ENCODE data around the gene PRKAG3. TPM values are rescaled to one million over a fixed set of nuclear protein-coding genes. Genes with fewer than 3 reads are reported as not detected.

Gene PRKAG3
- total RNA-seq, 2 experiments from 2014 or later: not detected

DNA sequence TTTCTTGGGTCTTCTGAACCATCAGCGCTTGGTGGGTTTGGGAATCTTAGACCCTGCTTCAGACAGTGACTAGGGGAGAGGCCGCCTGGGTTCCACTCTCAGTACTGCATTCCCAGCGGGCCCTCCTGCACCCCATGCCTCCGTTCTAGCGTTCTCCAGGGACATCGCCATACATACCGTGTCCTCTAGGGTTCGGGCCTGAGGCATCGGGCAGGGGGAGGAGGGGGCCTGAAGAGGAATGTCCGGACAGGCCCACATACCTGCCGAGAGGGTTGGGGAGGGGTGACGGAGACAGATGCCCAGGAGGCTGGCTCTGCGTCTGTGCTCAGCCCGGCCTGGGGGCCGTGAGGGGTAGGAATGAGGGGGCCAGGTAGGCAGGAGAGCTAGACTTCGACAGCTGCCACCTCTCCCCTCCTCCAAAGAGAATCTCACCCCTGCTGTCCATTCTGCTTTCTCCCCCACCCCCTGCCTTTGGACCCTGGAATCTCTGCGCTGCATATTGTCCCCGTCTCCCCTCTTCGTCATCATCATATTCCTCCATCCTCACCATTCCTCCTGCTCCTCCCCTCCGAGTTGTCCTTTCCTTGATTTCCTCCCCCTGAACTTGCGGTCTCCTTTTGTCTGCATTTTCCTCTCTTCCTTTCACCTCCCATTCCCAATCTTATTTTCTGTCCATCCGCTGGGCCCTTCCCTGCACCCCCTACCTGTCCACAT lies 41.2 kb upstream of the PRKAG3 start:
- Mint-ChIP-seq H3K27me3 (peaks cover 68% of the 10 kb centered on the region), H3K4me1 (peaks cover 10% of the 10 kb centered on the region), H3K27ac (no peak overlapping the region), H3K4me3 (no peak overlapping the region), H3K36me3 (no peaks in the 10 kb centered on the region), H3K9me3 (no peaks in the 10 kb centered on the region)
- POLR2A ChIA-PET: no interaction called here
- no peak for DNase-seq
- no peak for ATAC-seq (ENCODE audit: low read depth)

DNA sequence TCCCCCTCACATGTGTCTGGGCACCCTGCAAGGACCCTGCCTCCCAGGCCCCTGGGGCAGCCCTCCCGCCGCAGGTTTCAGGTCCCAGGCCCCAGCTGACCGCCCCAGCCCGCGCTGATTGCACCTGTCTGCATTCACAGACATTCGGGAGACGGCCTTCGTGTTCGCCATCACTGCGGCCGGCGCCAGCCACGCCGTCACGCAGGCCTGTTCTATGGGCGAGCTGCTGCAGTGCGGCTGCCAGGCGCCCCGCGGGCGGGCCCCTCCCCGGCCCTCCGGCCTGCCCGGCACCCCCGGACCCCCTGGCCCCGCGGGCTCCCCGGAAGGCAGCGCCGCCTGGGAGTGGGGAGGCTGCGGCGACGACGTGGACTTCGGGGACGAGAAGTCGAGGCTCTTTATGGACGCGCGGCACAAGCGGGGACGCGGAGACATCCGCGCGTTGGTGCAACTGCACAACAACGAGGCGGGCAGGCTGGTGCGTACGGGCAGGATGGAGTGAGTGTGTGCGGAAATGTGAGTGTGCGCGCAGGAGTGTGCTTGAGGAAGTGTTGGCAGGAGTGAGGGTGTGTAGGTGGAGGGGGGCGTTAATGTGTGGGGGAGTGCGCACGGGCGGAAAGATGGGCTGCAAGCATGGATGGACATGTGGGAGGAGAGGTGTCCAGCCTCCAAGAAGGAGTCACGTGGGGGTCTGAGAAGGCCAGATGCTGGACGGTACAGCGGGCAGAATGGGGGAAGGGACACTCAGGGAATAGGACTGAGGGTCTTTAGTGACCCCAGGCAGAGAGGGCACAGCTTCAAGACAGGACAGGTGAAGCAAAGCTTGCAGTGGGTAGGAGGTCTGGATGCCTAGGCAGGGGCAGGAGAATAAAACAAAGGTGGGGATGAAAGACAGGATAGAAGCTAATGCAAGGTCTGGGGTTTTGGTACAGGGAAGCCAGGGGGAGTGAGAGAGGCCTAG lies 40.0 kb upstream of the PRKAG3 start:
- ATAC-seq (ENCODE audit: low read depth) (no peak), DNase-seq (no peak)
- H3K36me3 Mint-ChIP-seq: no peaks in the 10 kb centered on the region
- H3K27ac Mint-ChIP-seq: no peak overlapping the region
- POLR2A ChIA-PET: no interaction called here
- H3K4me3 Mint-ChIP-seq: peak overlapping the region; percentile 73
- peaks cover 8% of the 10 kb centered on the region for H3K4me1 Mint-ChIP-seq
- H3K27me3 Mint-ChIP-seq: peaks cover 73% of the 10 kb centered on the region
- H3K9me3 Mint-ChIP-seq: no peaks in the 10 kb centered on the region

DNA sequence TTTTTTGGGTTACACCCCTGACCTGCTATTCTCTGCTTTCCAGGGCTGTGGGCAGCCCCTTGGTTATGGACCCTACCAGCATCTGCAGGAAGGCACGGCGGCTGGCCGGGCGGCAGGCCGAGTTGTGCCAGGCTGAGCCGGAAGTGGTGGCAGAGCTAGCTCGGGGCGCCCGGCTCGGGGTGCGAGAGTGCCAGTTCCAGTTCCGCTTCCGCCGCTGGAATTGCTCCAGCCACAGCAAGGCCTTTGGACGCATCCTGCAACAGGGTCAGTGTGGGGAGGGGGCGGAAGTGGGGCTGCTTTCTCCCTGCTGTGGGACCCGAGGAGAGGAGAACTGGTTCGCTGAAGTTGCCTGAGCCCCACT lies 39.4 kb upstream of the PRKAG3 start:
- no peak overlapping the region for H3K27ac Mint-ChIP-seq
- ATAC-seq (ENCODE audit: low read depth) (no peak), DNase-seq (no peak)
- POLR2A ChIA-PET: no interaction called here
- H3K4me1 Mint-ChIP-seq: peaks cover 8% of the 10 kb centered on the region
- H3K9me3 Mint-ChIP-seq: no peaks in the 10 kb centered on the region
- no peaks in the 10 kb centered on the region for H3K36me3 Mint-ChIP-seq
- peak overlapping the region; percentile 20 for H3K4me3 Mint-ChIP-seq
- peaks cover 74% of the 10 kb centered on the region for H3K27me3 Mint-ChIP-seq

DNA sequence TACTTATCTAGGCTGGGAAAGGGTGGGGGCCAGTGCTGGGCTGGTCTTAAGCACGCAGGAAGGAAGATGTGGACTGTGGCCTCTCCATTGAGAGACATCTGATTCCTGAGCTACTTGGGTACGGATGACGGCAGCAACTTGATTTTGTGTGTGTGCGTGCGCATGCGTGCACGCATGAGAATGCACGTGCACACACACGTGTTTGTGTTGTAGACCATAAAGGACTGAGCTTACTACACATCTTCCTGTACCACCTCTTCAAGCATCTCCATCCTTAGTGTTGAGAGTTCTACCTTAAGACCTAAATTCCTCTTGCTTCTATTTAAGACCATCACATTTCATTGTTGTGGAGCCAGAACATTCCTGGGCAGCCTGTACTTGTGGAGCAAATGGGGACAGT lies 37.5 kb upstream of the PRKAG3 start:
- no peak for DNase-seq
- H3K4me3 Mint-ChIP-seq: no peak overlapping the region
- POLR2A ChIA-PET: no interaction called here
- H3K27me3 Mint-ChIP-seq: peaks cover 64% of the 10 kb centered on the region
- H3K9me3 Mint-ChIP-seq: no peaks in the 10 kb centered on the region
- H3K36me3 Mint-ChIP-seq: no peaks in the 10 kb centered on the region
- no peak for ATAC-seq (ENCODE audit: low read depth)
- no peak overlapping the region for H3K27ac Mint-ChIP-seq
- peaks cover 7% of the 10 kb centered on the region for H3K4me1 Mint-ChIP-seq

DNA sequence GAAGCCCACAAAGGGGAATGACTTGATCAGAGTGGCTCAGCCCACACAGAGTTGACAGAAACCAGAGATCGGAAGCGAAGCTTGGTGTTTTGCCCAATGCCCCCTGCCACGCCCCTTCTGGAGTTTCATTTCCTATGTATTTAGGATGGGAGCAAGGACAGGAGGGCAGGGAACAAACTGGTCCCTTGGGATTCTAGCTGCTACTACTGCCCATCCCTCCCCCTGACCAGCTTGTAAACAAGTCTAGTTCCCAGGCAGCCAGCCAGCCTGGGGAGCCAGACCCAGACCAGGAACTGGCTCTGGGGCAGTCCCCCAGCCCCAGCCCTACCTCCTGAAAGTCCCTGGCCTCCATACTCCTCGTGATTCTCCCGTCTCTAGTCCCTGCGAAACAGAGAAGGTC lies 36.3 kb upstream of the PRKAG3 start:
- POLR2A ChIA-PET: no interaction called here
- Mint-ChIP-seq H3K4me3 (no peak overlapping the region), H3K27me3 (peaks cover 71% of the 10 kb centered on the region), H3K9me3 (no peaks in the 10 kb centered on the region), H3K36me3 (no peaks in the 10 kb centered on the region), H3K4me1 (peaks cover 4% of the 10 kb centered on the region), H3K27ac (no peak overlapping the region)
- ATAC-seq (ENCODE audit: low read depth): no peak
- no peak for DNase-seq

DNA sequence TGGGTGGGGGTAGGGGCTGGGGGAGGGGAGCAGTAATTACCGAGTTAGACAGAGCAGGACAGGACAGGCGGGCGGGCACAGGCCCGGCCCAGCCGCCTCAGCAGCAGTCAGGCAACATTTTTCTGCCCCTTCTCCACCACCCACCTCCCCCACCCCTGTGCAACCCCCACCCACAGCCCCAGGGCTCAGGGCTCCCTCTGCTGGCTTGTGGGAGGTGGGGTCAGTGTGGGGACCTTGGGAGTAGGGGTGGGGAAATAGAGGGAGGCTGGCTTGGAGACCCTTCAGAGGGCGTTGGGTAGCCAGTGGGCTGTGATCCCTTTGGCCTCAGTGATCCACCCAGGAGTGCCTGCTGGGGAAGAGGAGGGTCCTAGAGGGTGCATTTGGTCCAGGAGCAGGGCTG lies 34.4 kb upstream of the PRKAG3 start:
- no peak overlapping the region for H3K4me3 Mint-ChIP-seq
- POLR2A ChIA-PET: no interaction called here

DNA sequence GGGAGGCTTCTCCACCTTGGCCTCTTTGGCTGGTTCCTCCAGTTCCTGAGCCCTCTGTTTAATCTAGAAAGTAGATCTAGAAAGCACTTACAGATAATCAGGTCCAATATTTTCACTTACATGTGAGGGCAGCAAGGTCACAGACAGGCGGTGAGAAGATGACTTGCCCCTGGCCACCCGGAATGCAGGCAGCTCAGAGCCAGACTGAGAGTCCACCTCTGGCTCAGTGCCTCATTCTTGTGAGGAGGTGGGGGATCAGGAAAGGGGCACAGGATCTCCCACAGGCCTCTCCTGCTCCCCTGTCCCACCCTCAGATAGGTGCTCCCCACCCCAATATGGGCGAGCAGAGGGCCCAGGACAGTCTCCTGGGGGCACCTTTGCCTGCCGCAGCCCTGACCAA lies 33.8 kb upstream of the PRKAG3 start:
- POLR2A ChIA-PET: no interaction called here
- Mint-ChIP-seq H3K36me3 (no peaks in the 10 kb centered on the region), H3K27ac (no peak overlapping the region), H3K4me3 (no peak overlapping the region), H3K4me1 (peaks cover 7% of the 10 kb centered on the region), H3K27me3 (peaks cover 75% of the 10 kb centered on the region), H3K9me3 (no peaks in the 10 kb centered on the region)
- DNase-seq (no peak), ATAC-seq (ENCODE audit: low read depth) (no peak)

More for the DNA sequence above, 34.4 kb upstream of the PRKAG3 start:
- DNase-seq: no peak
- peaks cover 75% of the 10 kb centered on the region for H3K27me3 Mint-ChIP-seq
- no peaks in the 10 kb centered on the region for H3K9me3 Mint-ChIP-seq
- no peak overlapping the region for H3K27ac Mint-ChIP-seq
- no peaks in the 10 kb centered on the region for H3K36me3 Mint-ChIP-seq
- ATAC-seq (ENCODE audit: low read depth): no peak
- H3K4me1 Mint-ChIP-seq: peaks cover 4% of the 10 kb centered on the region

DNA sequence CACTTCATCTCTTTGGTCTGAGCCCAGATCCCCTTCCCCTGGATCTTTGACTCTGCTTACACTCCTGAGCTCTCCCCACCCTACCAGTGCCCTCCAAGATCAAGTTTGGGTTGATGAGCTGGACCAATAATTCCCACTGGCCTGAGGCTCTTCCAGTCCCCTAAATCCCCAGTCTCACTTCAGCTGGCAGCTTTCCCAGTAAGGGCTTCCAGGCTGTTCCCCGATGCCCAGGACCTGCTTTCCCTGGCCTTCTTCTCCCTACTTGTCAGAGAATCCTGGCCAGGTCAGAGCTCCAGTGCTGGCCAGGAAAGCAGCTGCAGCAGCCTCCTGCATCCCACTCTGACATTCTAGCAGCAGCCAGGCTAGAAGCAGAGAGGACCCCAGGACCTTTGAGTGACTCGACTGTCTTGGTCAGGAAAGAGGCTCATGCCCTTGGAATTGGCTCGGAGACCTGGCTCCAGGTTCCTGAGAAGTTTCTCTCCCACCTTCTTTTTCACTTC lies 31.5 kb upstream of the PRKAG3 start:
- no peaks in the 10 kb centered on the region for H3K9me3 Mint-ChIP-seq
- no peak overlapping the region for H3K4me3 Mint-ChIP-seq
- H3K27me3 Mint-ChIP-seq: peaks cover 68% of the 10 kb centered on the region
- DNase-seq (peak; percentile 18), ATAC-seq (ENCODE audit: low read depth) (no peak)
- H3K36me3 Mint-ChIP-seq: no peaks in the 10 kb centered on the region
- POLR2A ChIA-PET: no interaction called here
- H3K27ac Mint-ChIP-seq: no peak overlapping the region
- H3K4me1 Mint-ChIP-seq: peaks cover 10% of the 10 kb centered on the region

DNA sequence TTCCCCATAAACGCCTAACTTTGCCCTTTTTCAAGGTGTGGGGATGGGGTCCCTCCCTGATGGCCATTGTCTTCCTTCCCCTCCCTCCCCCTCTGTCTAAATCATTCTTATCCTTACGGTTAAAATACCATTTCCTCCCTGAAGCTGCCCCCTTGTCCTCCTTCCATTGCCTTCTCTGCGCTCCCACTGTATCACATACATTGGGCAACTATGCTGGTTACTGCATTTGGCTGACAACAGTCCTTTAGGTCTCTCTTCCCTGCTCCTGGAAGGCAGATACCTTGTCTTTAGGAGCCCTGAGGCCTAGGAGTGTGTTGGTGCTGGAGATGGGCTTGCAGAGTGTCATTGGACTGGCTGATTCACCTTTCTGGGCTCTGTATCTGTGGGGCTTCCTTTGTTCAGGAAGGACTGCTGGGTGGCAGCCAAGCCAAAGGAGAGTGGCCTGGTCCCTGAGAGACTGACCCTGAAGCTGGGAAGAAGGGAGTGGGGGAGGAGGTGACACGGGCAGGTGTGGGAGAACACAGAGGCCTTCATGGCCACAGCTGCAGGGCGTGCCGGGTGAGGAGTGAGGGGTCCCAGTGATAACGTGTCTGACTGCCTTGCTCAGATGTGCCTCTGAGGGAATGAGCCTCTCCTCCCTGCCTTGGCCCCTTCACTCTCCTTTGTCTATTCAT lies 30.2 kb upstream of the PRKAG3 start:
- DNase-seq: peak; percentile 16
- peaks cover 10% of the 10 kb centered on the region for H3K4me1 Mint-ChIP-seq
- no peak overlapping the region for H3K27ac Mint-ChIP-seq
- H3K27me3 Mint-ChIP-seq: peaks cover 74% of the 10 kb centered on the region
- no peak for ATAC-seq (ENCODE audit: low read depth)
- POLR2A ChIA-PET: no interaction called here
- H3K4me3 Mint-ChIP-seq: no peak overlapping the region
- H3K36me3 Mint-ChIP-seq: no peaks in the 10 kb centered on the region
- no peaks in the 10 kb centered on the region for H3K9me3 Mint-ChIP-seq

DNA sequence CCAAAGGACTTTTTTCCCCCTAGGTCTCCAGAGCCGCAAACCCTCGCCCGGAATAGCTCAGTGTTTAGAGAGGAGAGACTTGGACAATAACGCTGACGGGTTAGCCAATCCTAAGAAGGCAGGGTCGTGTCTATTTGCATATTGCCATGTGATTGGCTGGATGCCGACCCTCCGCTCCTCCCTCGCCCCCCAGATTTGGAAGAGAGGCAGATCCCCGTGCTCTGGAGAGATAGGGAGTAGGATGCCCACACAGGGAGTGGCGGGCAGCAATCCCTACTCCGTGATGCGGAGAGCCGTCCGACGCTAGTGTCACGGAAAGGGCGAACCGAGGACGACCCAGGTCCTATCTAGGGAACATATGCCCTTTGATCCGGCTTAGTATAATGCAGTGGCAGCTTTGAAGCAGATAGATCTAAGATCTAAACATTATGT lies 29.4 kb upstream of the PRKAG3 start:
- Mint-ChIP-seq H3K27me3 (peaks cover 76% of the 10 kb centered on the region), H3K36me3 (no peaks in the 10 kb centered on the region), H3K27ac (no peak overlapping the region), H3K4me3 (peak overlapping the region; percentile 22), H3K9me3 (no peaks in the 10 kb centered on the region), H3K4me1 (peaks cover 10% of the 10 kb centered on the region)
- POLR2A ChIA-PET: no interaction called here
- ATAC-seq (ENCODE audit: low read depth) (no peak), DNase-seq (peak; percentile 25)

DNA sequence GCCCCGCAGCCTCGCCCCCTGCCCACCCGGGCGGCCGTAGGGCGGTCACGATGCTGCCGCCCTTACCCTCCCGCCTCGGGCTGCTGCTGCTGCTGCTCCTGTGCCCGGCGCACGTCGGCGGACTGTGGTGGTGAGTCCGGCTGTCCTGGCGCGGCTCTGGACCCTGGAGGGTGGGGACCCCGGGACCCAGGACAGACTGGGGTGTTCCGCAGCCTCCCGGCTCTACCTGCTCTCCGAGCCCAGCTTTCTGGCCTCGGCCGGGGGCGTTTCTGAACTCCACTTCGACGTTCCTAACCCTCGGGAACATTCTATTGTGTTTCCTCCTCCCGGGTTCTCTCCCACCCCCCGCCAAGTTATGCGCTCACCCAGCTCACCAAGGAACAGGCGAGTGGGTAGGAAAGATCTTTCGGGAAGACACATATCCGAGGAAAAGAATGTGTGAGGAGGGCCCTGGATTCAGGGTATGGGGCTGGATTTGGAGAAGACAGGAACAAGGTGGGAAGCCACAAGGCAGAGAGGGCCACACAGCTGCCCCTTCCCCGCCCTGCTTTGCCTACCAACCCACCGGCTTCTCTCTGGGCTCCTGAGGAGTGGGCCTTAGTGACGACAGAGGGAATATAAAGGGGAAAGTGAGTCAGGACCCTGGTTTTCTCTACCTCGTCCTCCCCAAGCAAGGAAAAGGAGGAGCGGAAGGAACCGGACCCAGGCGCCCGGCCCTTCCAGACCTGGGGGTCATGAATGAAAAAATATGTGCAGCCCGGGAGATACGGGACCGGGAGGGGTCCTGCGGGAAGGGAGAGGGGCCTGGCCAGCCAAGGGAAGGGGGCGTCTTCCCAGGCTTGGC lies 28.6 kb upstream of the PRKAG3 start:
- POLR2A ChIA-PET: no interaction called here
- Mint-ChIP-seq H3K36me3 (no peaks in the 10 kb centered on the region), H3K4me3 (peak overlapping the region; percentile 16), H3K27ac (no peak overlapping the region), H3K27me3 (peaks cover 82% of the 10 kb centered on the region), H3K4me1 (peaks cover 10% of the 10 kb centered on the region), H3K9me3 (no peaks in the 10 kb centered on the region)
- DNase-seq (peak; percentile 17), ATAC-seq (ENCODE audit: low read depth) (no peak)

DNA sequence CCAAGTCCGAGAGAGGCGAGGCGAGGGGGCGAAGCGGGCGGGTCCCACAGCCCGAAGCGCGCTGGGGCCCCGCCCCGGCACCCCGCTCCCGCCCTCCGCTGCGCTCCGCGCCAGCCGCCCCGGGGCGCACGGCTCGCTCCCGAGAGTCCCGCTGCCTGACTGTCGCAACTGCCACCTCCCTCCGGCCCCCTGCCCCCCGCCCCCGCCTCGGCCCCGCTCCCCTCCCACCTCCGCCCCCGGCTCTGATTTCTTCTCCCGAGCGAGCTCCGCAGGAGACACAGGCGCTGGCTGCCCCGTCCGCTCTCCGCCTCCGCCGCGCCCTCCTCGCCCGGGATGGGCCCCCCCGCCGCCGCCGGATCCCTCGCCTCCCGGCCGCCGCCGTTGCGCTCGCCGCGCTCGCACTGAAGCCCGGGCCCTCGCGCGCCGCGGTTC lies 28.0 kb upstream of the PRKAG3 start, which contains the start of gene WNT6:
Gene WNT6 (plus strand): TSS at position 250 of the 432 bp plus-strand sequence. CDS start 233 bp downstream, outside the sequence.
- Mint-ChIP-seq H3K36me3 (no peaks in the 10 kb centered on the region), H3K27ac (no peak within 1 kb of the TSS), H3K4me1 (peaks cover 10% of the 10 kb centered on the region), H3K9me3 (no peaks in the 10 kb centered on the region), H3K4me3 (peak within 1 kb of the TSS; percentile 37), H3K27me3 (peaks cover 85% of the 10 kb centered on the region)
- POLR2A ChIA-PET: no interaction called here
- ATAC-seq (ENCODE audit: low read depth): peak; percentile 32
- peak; percentile 40 for DNase-seq

All from activated naive CD8-positive, alpha-beta T cell treated with anti-CD3 and anti-CD28 coated beads, Interleukin-2, amount 10 ng/mL, durations not matched to agents 7 days and 5 days (primary cell).